ENCODE measurements around the gene STK32C.

GRCh38 chr10:132240156-132240555, 67.6 kb downstream of the STK32C start:
- TF ChIP-seq, protein P1, sequence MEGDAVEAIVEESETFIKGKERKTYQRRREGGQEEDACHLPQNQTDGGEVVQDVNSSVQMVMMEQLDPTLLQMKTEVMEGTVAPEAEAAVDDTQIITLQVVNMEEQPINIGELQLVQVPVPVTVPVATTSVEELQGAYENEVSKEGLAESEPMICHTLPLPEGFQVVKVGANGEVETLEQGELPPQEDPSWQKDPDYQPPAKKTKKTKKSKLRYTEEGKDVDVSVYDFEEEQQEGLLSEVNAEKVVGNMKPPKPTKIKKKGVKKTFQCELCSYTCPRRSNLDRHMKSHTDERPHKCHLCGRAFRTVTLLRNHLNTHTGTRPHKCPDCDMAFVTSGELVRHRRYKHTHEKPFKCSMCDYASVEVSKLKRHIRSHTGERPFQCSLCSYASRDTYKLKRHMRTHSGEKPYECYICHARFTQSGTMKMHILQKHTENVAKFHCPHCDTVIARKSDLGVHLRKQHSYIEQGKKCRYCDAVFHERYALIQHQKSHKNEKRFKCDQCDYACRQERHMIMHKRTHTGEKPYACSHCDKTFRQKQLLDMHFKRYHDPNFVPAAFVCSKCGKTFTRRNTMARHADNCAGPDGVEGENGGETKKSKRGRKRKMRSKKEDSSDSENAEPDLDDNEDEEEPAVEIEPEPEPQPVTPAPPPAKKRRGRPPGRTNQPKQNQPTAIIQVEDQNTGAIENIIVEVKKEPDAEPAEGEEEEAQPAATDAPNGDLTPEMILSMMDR (IDR thresholded peaks at IDR 0.05) = no peak
- TF ChIP-seq POLR2A (IDR thresholded peaks at IDR 0.05) = no peak
- TF ChIP-seq EP300 (IDR thresholded peaks at IDR 0.05) = no peak

Measured in tibial nerve (tissue), 4 donors.